NT2/D1 (cell line): ENCODE measurements around the gene MAML3.

Experiments
- DNase-seq: peaks from one replicate; pipeline ENCODE4 v3.0.0-alpha.2; 2011; ENCODE audit warnings: low read depth, low spot score
- H3K27me3 ChIP-seq: 2 replicates; pipeline ENCODE4 v1.6.0; 2011; ENCODE audit warnings: mild to moderate bottlenecking; ENCODE audit not compliant: insufficient read length, insufficient read depth
- H3K36me3 ChIP-seq: 2 replicates; pipeline ENCODE4 v1.6.1; 2011; ENCODE audit warnings: mild to moderate bottlenecking, low read length, mixed read lengths; ENCODE audit not compliant: insufficient read depth, insufficient read length
- H3K4me1 ChIP-seq: 2 replicates; pipeline ENCODE4 v1.5.1; 2011; ENCODE audit not compliant: insufficient read depth, insufficient read length
- H3K4me3 ChIP-seq: 2 replicates; pipeline ENCODE4 v1.5.1; 2011; ENCODE audit warnings: low read depth; ENCODE audit not compliant: insufficient read length
- H3K9ac ChIP-seq: 2 replicates; pipeline ENCODE4 v1.6.0; 2011; ENCODE audit warnings: low read depth; ENCODE audit not compliant: insufficient read length
- H3K9me3 ChIP-seq: 2 replicates; pipeline ENCODE4 v1.5.1; 2011; ENCODE audit warnings: mild to moderate bottlenecking, low read length; ENCODE audit not compliant: insufficient read depth
- SUZ12 ChIP-seq: IDR thresholded peaks from 2 replicates; pipeline ENCODE4 v1.6.1; 2011; ENCODE audit not compliant: insufficient read length, insufficient read depth; ENCODE audit errors: extremely low read depth
- YY1 ChIP-seq: IDR thresholded peaks from 2 replicates; pipeline ENCODE4 v1.6.1; 2011; ENCODE audit not compliant: insufficient read length, insufficient read depth
- ZNF274 ChIP-seq: IDR thresholded peaks from 2 replicates; pipeline ENCODE4 v1.6.1; 2011; ENCODE audit warnings: mild to moderate bottlenecking, low read depth, low read length

MAML3 gene

GRCh38 chr4:140004922-140005627 lies 148.9 kb downstream of the MAML3 start:
- Histone ChIP-seq H3K9me3 (no peaks in the 10 kb centered on the region), H3K4me1 (no peaks in the 10 kb centered on the region), H3K36me3 (no peaks in the 10 kb centered on the region), H3K9ac (no peak overlapping the region), H3K27me3 (no peaks in the 10 kb centered on the region), H3K4me3 (no peak overlapping the region)
- no peak for DNase-seq
- TF ChIP-seq SUZ12 (no peak), ZNF274 (no peak), YY1 (no peak)

- TF ChIP-seq YY1 (no peak), ZNF274 (no peak), SUZ12 (no peak)
- Histone ChIP-seq H3K27me3 (no peaks in the 10 kb centered on the region), H3K9me3 (no peaks in the 10 kb centered on the region), H3K9ac (peak overlapping the region; percentile 39), H3K36me3 (no peaks in the 10 kb centered on the region), H3K4me1 (no peaks in the 10 kb centered on the region), H3K4me3 (no peak overlapping the region)
- DNase-seq, result no peak
These were observed 149.5 kb downstream of the MAML3 start for GRCh38 chr4:140004549-140004895.

GRCh38 chr4:140003876-140004548 lies 150.0 kb downstream of the MAML3 start:
- Histone ChIP-seq H3K36me3 (no peaks in the 10 kb centered on the region), H3K4me3 (no peak overlapping the region), H3K27me3 (no peaks in the 10 kb centered on the region), H3K9me3 (no peaks in the 10 kb centered on the region), H3K4me1 (no peaks in the 10 kb centered on the region), H3K9ac (no peak overlapping the region)
- DNase-seq, result no peak
- TF ChIP-seq SUZ12 (no peak), YY1 (no peak), ZNF274 (no peak)

- no peaks in the 10 kb centered on the region for H3K36me3 ChIP-seq
- no peaks in the 10 kb centered on the region; the same call in 1 of the 2 replicates for H3K9me3 ChIP-seq
- H3K4me3 ChIP-seq, result no peak overlapping the region
- TF ChIP-seq YY1 (no peak), ZNF274 (no peak), SUZ12 (no peak)
- H3K27me3 ChIP-seq, result no peaks in the 10 kb centered on the region
- no peak overlapping the region for H3K9ac ChIP-seq
- H3K4me1 ChIP-seq, result no peaks in the 10 kb centered on the region
- DNase-seq, result no peak
These were observed 153.8 kb downstream of the MAML3 start for GRCh38 chr4:140000232-140000631.

- Histone ChIP-seq H3K4me1 (no peaks in the 10 kb centered on the region), H3K9me3 (no peaks in the 10 kb centered on the region), H3K36me3 (no peaks in the 10 kb centered on the region), H3K27me3 (no peaks in the 10 kb centered on the region), H3K4me3 (no peak overlapping the region), H3K9ac (no peak overlapping the region)
- DNase-seq, result no peak
- TF ChIP-seq SUZ12, result no peak
- TF ChIP-seq ZNF274, result no peak
These were observed 164.9 kb downstream of the MAML3 start for GRCh38 chr4:139988863-139989765.

GRCh38 chr4:139987502-139987850 lies 166.5 kb downstream of the MAML3 start:
- Histone ChIP-seq H3K4me1 (no peaks in the 10 kb centered on the region), H3K27me3 (no peaks in the 10 kb centered on the region), H3K36me3 (no peaks in the 10 kb centered on the region), H3K9ac (no peak overlapping the region), H3K9me3 (no peaks in the 10 kb centered on the region), H3K4me3 (no peak overlapping the region)
- TF ChIP-seq YY1, result no peak
- no peak for TF ChIP-seq SUZ12
- TF ChIP-seq ZNF274, result no peak
- DNase-seq, result no peak
